Measurements from ENCODE around the gene CENPW. TPM values are rescaled to one million over a fixed set of nuclear protein-coding genes. Genes with fewer than 3 reads are reported as not detected.

Gene CENPW
- polyA plus RNA-seq, 1 donor (not counting 4 experiments of a cell fraction or from before 2014, with no cell fraction given), result 20.9 TPM

DNA sequence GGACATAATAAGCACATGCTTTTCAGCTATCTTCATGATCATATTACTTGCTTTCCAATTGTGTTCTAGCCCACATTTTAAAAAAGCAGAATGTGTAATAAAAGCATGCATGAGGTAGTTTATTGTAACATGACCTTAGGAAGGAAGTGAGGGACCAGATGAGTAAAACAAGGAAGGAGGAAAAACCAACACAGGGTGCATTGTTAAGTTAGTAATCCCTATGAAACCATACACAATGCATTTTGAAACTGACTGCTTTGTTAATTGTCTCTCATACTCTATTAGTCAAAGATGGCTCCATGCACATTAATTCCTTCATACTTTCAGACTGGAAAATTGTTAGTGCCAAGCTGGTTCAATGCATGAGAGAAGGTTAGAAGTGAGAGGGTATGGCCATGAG, 37.7 kb upstream of the CENPW start:
- TF ChIP-seq EZH2 (IDR thresholded peaks at IDR 0.05; ENCODE audit: low read length), result no peak
- TF ChIP-seq, protein P1, sequence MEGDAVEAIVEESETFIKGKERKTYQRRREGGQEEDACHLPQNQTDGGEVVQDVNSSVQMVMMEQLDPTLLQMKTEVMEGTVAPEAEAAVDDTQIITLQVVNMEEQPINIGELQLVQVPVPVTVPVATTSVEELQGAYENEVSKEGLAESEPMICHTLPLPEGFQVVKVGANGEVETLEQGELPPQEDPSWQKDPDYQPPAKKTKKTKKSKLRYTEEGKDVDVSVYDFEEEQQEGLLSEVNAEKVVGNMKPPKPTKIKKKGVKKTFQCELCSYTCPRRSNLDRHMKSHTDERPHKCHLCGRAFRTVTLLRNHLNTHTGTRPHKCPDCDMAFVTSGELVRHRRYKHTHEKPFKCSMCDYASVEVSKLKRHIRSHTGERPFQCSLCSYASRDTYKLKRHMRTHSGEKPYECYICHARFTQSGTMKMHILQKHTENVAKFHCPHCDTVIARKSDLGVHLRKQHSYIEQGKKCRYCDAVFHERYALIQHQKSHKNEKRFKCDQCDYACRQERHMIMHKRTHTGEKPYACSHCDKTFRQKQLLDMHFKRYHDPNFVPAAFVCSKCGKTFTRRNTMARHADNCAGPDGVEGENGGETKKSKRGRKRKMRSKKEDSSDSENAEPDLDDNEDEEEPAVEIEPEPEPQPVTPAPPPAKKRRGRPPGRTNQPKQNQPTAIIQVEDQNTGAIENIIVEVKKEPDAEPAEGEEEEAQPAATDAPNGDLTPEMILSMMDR (optimal IDR thresholded peaks at IDR 0.05 in 1 of 3, IDR thresholded peaks at IDR 0.05 in 1 of 3, conservative IDR thresholded peaks at IDR 0.05 in 1 of 3; ENCODE audit: extremely low read depth in 1 of 3, insufficient read depth in 2 of 3, low read length in 3 of 3), result no peak
- no peak overlapping the region for H3K4me2 ChIP-seq (ENCODE audit: control insufficient read depth, extremely low read depth, insufficient read depth, low read depth, low read length)
- no peak overlapping the region for H3K27ac ChIP-seq (ENCODE audit: control insufficient read depth, insufficient read depth, low read length)
- DNase-seq (ENCODE audit: low read depth, low spot score) (no peak), FAIRE-seq (peak; percentile 63)
- no peaks in the 10 kb centered on the region for H3K79me2 ChIP-seq (ENCODE audit: control insufficient read depth, insufficient read depth, low read length)
- no peaks in the 10 kb centered on the region for H3K9me3 ChIP-seq (ENCODE audit: control insufficient read depth, low read depth, low read length)
- H2AFZ ChIP-seq (ENCODE audit: control insufficient read depth, low read length), result peak overlapping the region; percentile 40
- H3K4me1 ChIP-seq (ENCODE audit: control insufficient read depth, extremely low read depth, insufficient read depth, low read length), result no peaks in the 10 kb centered on the region
- H4K20me1 ChIP-seq (ENCODE audit: control insufficient read depth, extremely low read depth, insufficient read depth, low read length), result no peaks in the 10 kb centered on the region
- H3K4me3 ChIP-seq (ENCODE audit: control insufficient read depth in 2 of 3, extremely low read depth in 1 of 3, insufficient read depth in 2 of 3, low read depth in 1 of 3, low read length in 3 of 3), result no peak overlapping the region
- H3K36me3 ChIP-seq (ENCODE audit: control insufficient read depth in 2 of 2, extremely low read depth in 1 of 2, insufficient read depth in 2 of 2, low read length in 2 of 2), result no peaks in the 10 kb centered on the region
- H3K27me3 ChIP-seq (ENCODE audit: control insufficient read depth, extremely low read depth, insufficient read depth, low read length), result no peaks in the 10 kb centered on the region
- dilution Hi-C loops (cut with MboI; ENCODE audit: extremely low pct_ligation_motif_present, low sequenced_read_pairs), result no loop called here
- H3K9me1 ChIP-seq (ENCODE audit: control insufficient read depth, extremely low read depth, insufficient read depth, low read length), result no peaks in the 10 kb centered on the region
- H3K9ac ChIP-seq (ENCODE audit: control insufficient read depth, extremely low read depth, insufficient read depth, low read length), result no peak overlapping the region

DNA sequence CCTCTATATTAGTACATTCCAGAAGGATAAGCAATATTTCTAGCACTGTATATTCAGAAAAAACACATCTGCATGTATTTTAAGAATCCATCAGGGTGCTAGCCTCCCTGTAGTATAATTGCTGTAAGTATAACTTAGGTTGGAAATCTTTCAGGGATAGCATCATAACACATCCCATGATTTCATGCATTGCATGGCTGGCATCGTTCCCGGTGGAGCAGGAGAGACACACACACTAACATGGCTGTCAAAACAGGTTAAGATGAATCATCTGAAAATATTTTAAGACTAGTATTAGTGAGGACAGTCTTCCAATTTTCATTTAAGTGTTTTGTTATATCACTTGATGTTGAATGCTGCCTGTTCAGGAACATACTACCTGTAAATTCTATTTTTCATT, 32.1 kb upstream of the CENPW start:
- no peak for FAIRE-seq
- Histone ChIP-seq H3K9ac (ENCODE audit: control insufficient read depth, extremely low read depth, insufficient read depth, low read length) (no peak overlapping the region), H3K4me3 (ENCODE audit: control insufficient read depth in 2 of 3, extremely low read depth in 1 of 3, insufficient read depth in 2 of 3, low read depth in 1 of 3, low read length in 3 of 3) (no peak overlapping the region), H3K79me2 (ENCODE audit: control insufficient read depth, insufficient read depth, low read length) (no peaks in the 10 kb centered on the region), H3K9me1 (ENCODE audit: control insufficient read depth, extremely low read depth, insufficient read depth, low read length) (no peaks in the 10 kb centered on the region), H4K20me1 (ENCODE audit: control insufficient read depth, extremely low read depth, insufficient read depth, low read length) (no peaks in the 10 kb centered on the region), H3K4me1 (ENCODE audit: control insufficient read depth, extremely low read depth, insufficient read depth, low read length) (no peaks in the 10 kb centered on the region), H3K4me2 (ENCODE audit: control insufficient read depth, extremely low read depth, insufficient read depth, low read depth, low read length) (no peak overlapping the region), H3K36me3 (ENCODE audit: control insufficient read depth in 2 of 2, extremely low read depth in 1 of 2, insufficient read depth in 2 of 2, low read length in 2 of 2) (no peaks in the 10 kb centered on the region), H2AFZ (ENCODE audit: control insufficient read depth, low read length) (no peak overlapping the region), H3K9me3 (ENCODE audit: control insufficient read depth, low read depth, low read length) (no peaks in the 10 kb centered on the region), H3K27ac (ENCODE audit: control insufficient read depth, insufficient read depth, low read length) (no peak overlapping the region), H3K27me3 (ENCODE audit: control insufficient read depth, extremely low read depth, insufficient read depth, low read length) (no peaks in the 10 kb centered on the region)
- no peak for TF ChIP-seq EZH2 (IDR thresholded peaks at IDR 0.05; ENCODE audit: low read length)
- TF ChIP-seq, protein P1 (optimal IDR thresholded peaks at IDR 0.05 in 1 of 3, IDR thresholded peaks at IDR 0.05 in 1 of 3, conservative IDR thresholded peaks at IDR 0.05 in 1 of 3; ENCODE audit: extremely low read depth in 1 of 3, insufficient read depth in 2 of 3, low read length in 3 of 3), result no peak
- dilution Hi-C loops (cut with MboI; ENCODE audit: extremely low pct_ligation_motif_present, low sequenced_read_pairs), result no loop called here
- DNase-seq (ENCODE audit: low read depth, low spot score), result no peak

Data from keratinocyte (primary cell).